Motor neuron (in vitro differentiated cells): Measurements from ENCODE around the gene GSTM1. TPM values are rescaled to one million over a fixed set of nuclear protein-coding genes. Genes with fewer than 3 reads are reported as not detected.
"Not testable (repeated sequence)": the region's sequence is repeated elsewhere in the genome, so short reads cannot be mapped to it uniquely, and the experiment has no call there.

Experiments used
- ATAC-seq, 8 experiments: fragments of 200-7000 bp; cut with Tn5 transposase; replicated peaks in 6 of 8; 2 replicates each; pipeline ENCODE4 v1.8.0; 2021; ENCODE audit warnings: mild to moderate bottlenecking in 8 of 8, moderate library complexity in 8 of 8
- H3K27ac ChIP-seq, 2 donors: fragments of 250-450 bp; sonication (Bioruptor Pico); 2 replicates each; pipeline ENCODE4 v1.9.0; 2021; ENCODE audit warnings: antibody characterized with exemption in 2 of 2, mild to moderate bottlenecking in 2 of 2, moderate library complexity in 1 of 2
- H3K4me1 ChIP-seq, 2 donors: fragments of 250-450 bp; sonication (Bioruptor Pico); replicated peaks in 1 of 2; 2 replicates each; pipeline ENCODE4 v1.6.1; 2021; ENCODE audit warnings: antibody characterized with exemption in 2 of 2, mild to moderate bottlenecking in 2 of 2, moderate library complexity in 1 of 2
- H3K4me3 ChIP-seq, 5 donors: fragments of 250-450 bp; sonication (Bioruptor Pico); 2 replicates each; pipeline ENCODE4 v1.9.0; 2021; ENCODE audit warnings: antibody characterized with exemption in 5 of 5, mild to moderate bottlenecking in 5 of 5, moderate library complexity in 4 of 5
- WGBS, 10 experiments: fragments of 450-650 bp; shearing (Covaris generic); methylation state at CpG; one replicate each; pipeline ENCODE4 v1.0.0; 2022; 5-methylcytosine and 5-hydroxymethylcytosine counted together
- in situ Hi-C, 9 experiments: fragments of 400-800 bp; cut with MboI; loops; one replicate each; pipeline ENCODE4 v1.15.0; 2021; ENCODE audit warnings: low sequenced_read_pairs in 9 of 9, low pct_unique_long_range_greater_than_20kb in 2 of 9; ENCODE audit not compliant: unreplicated experiment in 9 of 9
- total RNA-seq, 8 experiments: library from RNA; unstranded; fragments of 300-600 nt; gene quantifications; 2 replicates each; pipeline versions ENCODE4 v1.2.3 to v1.2.4, GENCODE V29; 2022

GSTM1 gene
- total RNA-seq, 8 experiments from 2014 or later: 2.6 to 5.2 (median 3.7) TPM; not detected in 5

DNA sequence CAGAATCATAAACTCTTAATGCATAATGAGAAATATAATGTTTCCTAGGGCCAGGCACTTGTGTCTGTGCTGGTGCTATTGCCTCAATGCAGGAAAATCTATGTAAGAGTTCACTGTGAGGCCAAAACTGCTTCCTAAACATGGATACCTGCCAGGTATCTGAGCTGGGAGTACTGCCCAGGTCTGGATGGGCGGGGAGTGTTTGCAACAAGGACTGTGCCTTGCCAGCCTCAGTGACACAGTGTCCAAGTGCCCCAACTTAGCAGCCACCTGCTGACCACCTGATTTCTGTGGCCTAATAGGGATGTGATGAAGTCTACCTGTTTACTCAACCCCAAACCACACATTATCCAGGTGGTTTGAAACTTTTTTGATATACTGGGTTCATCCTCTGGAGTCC is 2.2 kb upstream of the GSTM1 start:
- in situ Hi-C loops, H3K4me3 ChIP-seq, ATAC-seq, H3K27ac ChIP-seq, H3K4me1 ChIP-seq: not testable (repeated sequence)
- 83% methylated on average over 1 of the region's 1 CpG; no CpG with 5 or more reads in 9 of the 10 experiments for WGBS, 10 experiments

DNA sequence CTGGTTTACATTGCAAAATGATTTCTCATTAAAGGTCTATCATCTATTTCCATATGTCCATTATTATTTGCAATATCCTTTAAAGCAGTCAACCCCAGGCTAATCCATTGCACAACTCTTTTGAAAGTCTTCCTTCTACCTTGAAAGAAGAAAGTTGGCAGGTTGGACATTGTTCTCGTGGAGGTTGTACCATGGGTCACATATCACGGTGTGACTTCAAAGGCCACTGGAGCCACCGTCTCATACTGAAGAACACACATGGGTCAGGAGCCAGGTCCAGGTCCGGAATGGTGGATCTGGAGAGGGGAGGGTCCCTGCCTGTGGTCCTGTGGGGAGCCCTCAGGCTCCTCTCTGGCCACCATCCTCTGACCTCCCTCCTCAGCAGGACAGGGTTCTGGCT is 1.7 kb upstream of the GSTM1 start:
- ATAC-seq, H3K4me1 ChIP-seq, H3K4me3 ChIP-seq, in situ Hi-C loops, H3K27ac ChIP-seq: not testable (repeated sequence)
- no CpG with 5 or more reads among the region's 4 CpGs for WGBS, 10 experiments

DNA sequence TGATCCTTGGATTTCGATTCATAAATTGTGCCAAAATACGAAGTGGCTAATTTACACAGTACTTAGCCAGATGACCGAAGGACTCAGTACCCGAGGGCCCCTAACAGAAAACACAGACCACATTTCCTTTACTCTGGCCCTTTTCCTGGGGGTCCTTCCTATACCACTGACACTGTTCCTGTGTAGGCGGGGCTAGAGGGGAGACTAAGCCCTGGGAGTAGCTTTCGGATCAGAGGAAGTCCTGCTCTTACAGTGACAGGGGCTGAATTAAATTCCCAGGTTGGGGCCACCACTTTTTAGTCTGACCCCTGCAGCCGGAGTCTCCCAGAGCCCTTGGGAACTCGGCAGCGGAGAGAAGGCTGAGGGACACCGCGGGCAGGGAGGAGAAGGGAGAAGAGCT is 508 bp upstream of the GSTM1 start:
- H3K4me3 ChIP-seq, H3K4me1 ChIP-seq, H3K27ac ChIP-seq, in situ Hi-C loops: not testable (repeated sequence)
- 7% methylated on average over 3 of the region's 11 CpGs; no CpG with 5 or more reads in 9 of the 10 experiments for WGBS, 10 experiments
- peak in 1 of 8 experiments; percentile 22 for ATAC-seq

DNA sequence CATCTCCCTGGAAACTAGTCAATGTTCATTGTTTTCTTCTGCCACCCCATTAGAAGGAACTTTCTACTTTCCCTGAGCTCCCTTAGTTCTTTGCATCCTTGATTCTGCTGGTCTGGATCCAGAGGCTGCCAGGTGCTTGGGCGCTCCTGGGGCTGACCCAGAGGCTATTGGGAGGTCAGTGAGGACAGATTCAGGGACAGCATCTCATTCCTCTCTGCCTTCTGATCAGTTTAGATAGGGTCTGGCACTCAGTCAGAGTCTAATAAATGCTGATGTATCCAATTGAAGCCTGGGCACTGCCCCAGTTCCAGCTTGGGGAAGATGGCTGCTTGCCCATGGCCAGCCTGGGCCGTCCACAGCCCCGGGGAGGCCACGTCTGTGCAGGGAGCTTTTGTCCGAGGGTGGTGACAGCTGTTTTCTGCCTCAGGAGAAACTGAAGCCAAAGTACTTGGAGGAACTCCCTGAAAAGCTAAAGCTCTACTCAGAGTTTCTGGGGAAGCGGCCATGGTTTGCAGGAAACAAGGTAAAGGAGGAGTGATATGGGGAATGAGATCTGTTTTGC is 2.3 kb downstream of the GSTM1 start:
- peaks cover 0 to 2% of the 10 kb centered on the region in 2 donors for H3K4me1 ChIP-seq
- in situ Hi-C loops: no loop called here
- WGBS, 10 experiments: 91 to 97% methylated on average over 4 to 5 of the region's 6 CpGs; no CpG with 5 or more reads in 8 of the 10 experiments
- H3K4me3 ChIP-seq: no peak overlapping the region
- no peak overlapping the region for H3K27ac ChIP-seq
- no peak for ATAC-seq

DNA sequence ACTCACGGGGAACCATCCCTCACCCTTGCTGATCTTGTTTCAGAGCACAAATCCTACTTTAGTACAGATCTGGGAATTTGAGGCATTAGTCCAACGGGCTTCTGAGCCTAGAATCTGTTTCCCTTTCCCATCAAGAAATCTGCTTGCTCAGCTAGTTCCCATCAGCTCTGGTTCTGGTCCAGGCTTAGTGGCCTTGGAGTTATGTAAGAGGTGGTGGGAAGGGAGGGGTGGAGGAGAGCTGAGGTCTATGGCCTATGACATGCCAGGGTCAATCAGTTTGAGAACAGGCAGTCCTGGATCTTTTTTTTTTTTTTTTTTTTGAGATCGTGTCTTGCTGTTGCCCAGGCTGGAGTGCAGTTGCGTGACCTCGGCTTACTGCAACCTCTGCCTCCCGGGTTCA is 4.1 kb downstream of the GSTM1 start:
- no peak for ATAC-seq
- H3K27ac ChIP-seq: no peak overlapping the region
- peaks cover 0 to 2% of the 10 kb centered on the region in 2 donors for H3K4me1 ChIP-seq
- in situ Hi-C loops: no loop called here
- H3K4me3 ChIP-seq: no peak overlapping the region
- WGBS, 10 experiments: 85 to 100% methylated on average over 1 to 3 of the region's 6 CpGs; no CpG with 5 or more reads in 8 of the 10 experiments

DNA sequence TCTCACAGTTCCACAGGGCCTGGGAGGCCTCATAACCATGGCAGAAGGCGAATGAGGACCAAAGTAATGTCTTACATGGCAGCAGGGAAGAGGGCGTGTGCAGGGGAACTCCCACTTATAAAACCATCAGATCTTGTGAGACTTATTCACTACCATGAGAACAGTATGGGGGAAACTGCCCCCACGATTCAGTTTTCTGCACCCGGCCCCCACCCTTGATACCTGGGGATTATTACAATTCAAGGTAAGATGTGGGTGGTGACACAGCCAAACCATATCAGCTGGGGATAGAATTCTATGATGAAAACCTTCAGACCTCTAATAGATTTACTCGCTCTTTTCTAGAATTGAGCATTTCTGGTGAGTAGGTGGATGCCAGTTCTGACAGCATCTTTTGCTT is 6.8 kb downstream of the GSTM1 start:
- ATAC-seq, H3K27ac ChIP-seq, H3K4me3 ChIP-seq, H3K4me1 ChIP-seq, in situ Hi-C loops: not testable (repeated sequence)
- 80 to 89% (median 83%) methylated on average over 1 to 3 of the region's 5 CpGs; no CpG with 5 or more reads in 7 of the 10 experiments for WGBS, 10 experiments

DNA sequence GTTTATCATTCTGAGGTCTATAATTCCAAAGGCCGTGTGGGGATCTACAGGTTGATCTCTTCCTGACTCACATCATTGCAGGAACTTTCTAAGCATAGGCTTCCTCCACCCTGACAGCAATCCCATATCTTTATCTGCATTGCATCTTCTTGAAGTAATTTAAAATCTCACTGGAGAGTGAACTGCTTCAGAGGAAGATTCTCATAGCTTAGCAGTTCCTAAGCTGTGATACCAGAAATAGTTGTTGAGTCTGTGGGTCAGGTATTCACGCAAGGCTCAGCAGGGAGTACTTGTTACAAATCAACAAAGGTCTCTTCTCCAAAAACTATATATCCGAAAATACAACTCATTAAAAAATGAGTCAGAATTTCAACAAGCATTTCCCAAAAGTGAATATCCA is 7.5 kb downstream of the GSTM1 start:
- in situ Hi-C loops, H3K4me1 ChIP-seq, ATAC-seq, H3K4me3 ChIP-seq, H3K27ac ChIP-seq: not testable (repeated sequence)
- WGBS, 10 experiments: 53 to 87% (median 71%) methylated on average over 1 to 3 of the region's 3 CpGs; no CpG with 5 or more reads in 6 of the 10 experiments

DNA sequence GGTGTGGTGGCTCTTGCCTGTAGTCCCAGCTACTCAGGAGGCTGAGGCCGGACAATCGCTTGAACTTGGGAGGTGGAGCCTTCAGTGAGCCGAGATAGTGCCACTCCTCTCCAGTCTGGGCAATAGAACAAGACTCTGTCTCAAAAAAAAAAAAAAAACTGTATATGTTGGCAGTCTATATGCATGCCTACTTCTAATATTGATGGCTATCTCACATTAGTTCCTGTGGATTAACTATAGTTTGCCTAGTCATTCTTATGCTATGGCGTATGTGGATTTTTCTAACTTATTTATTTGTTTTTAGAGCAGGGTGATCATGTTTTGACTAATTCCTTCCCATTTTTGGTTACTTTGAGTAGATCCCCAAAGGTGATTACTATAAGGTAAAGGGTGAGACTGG is 9.4 kb downstream of the GSTM1 start:
- in situ Hi-C loops: no loop called here

DNA sequence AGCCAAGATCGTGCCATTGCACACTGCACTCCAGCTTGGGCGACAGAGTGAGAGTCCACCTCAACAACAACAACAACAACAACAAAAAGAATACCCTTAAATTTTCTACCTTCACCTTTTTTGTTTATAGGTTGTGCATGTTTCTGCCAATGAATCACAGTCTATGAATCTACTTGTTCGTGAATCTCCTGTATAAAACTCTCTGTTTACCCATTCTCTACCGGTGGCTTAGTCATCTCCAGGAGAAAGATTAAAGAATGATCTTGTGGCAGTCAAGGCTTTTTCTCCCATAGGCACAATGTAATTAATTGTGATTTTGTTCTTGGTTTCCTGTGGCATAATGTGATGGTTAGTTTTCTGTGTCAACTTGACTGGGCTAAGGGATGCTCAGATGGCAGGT is 10.2 kb downstream of the GSTM1 start:
- H3K4me3 ChIP-seq, H3K4me1 ChIP-seq, ATAC-seq, H3K27ac ChIP-seq, in situ Hi-C loops: not testable (repeated sequence)
- WGBS, 10 experiments: 40 to 100% (median 95%) methylated on average over 1 to 4 of the region's 4 CpGs; no CpG with 5 or more reads in 6 of the 10 experiments

More for the DNA sequence above, 9.4 kb downstream of the GSTM1 start:
- H3K4me3 ChIP-seq: no peak overlapping the region
- H3K27ac ChIP-seq: no peak overlapping the region
- H3K4me1 ChIP-seq: no peaks in the 10 kb centered on the region
- no peak for ATAC-seq
- WGBS, 10 experiments: 89 to 100% (median 95%) methylated on average over 3 to 4 of the region's 4 CpGs; no CpG with 5 or more reads in 6 of the 10 experiments

DNA sequence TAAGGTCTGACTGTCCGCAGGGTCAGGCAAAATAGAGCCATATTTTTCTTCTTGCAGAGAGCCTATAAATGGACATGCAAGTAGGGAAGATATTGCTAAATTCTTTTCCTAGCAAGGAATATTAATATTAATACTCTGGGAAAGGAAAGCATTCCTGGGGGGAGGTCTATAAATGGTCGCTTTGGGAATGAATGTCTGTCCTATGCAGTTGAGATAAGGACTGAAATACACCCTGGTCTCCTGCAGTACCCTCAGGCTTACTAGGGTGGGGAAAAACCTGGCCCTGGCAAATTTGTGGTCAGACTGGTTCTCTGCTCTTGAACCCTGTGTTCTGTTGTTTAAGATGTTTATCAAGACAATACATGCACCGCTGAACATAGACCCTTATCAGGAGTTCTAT is 15.3 kb downstream of the GSTM1 start:
- 83 to 100% (median 100%) methylated on average over 1 to 3 of the region's 3 CpGs; no CpG with 5 or more reads in 3 of the 10 experiments for WGBS, 10 experiments
- H3K27ac ChIP-seq, H3K4me3 ChIP-seq, H3K4me1 ChIP-seq, in situ Hi-C loops, ATAC-seq: not testable (repeated sequence)

DNA sequence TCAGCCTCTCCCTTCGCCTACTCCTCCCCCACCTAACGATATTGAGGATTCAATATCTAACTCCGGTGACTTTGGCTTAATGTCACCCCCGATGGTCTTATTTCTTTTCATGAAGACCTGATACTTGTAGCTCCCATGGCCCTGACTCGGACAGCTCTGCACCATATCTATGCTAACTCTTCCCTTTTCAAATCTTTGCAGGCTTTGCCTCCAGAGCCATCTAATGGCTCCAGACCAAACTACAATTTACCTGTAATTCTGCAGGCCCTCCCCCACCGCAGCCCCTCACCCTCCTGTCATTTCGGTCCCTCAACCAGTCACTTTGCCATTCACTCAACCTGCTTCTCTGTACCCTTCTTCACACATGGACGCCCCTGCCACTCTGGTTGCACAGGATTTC is 16.6 kb downstream of the GSTM1 start:
- Histone ChIP-seq H3K27ac (no peak overlapping the region), H3K4me3 (no peak overlapping the region), H3K4me1 (no peaks in the 10 kb centered on the region)
- in situ Hi-C loops: no loop called here
- 17 to 93% (median 73%) methylated on average over 1 to 8 of the region's 8 CpGs; no CpG with 5 or more reads in 1 of the 10 experiments for WGBS, 10 experiments
- ATAC-seq: no peak

DNA sequence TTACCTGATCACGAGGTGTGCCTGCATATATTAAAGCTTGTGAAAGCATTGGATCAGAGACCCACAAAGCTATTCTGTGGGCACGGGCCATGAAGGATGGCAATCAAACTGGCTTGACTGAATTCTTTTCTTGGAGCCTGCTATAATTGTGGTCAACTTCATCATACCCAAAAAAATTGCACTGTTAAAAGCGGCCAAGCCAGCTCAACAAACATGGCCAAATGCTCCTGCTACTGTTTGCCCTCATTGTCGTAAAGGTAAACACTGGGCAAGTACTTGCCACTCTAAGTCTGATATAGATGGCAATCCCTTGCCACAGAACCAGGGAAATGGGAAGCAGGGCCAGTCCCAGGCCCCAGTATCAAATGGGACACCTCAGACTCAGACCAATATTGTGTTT is 17.8 kb downstream of the GSTM1 start:
- no peak for ATAC-seq
- in situ Hi-C loops: no loop called here
- Histone ChIP-seq H3K27ac (no peak overlapping the region), H3K4me3 (no peak overlapping the region), H3K4me1 (no peaks in the 10 kb centered on the region)
- WGBS, 10 experiments: 8 to 93% (median 68%) methylated on average over 1 to 4 of the region's 4 CpGs

DNA sequence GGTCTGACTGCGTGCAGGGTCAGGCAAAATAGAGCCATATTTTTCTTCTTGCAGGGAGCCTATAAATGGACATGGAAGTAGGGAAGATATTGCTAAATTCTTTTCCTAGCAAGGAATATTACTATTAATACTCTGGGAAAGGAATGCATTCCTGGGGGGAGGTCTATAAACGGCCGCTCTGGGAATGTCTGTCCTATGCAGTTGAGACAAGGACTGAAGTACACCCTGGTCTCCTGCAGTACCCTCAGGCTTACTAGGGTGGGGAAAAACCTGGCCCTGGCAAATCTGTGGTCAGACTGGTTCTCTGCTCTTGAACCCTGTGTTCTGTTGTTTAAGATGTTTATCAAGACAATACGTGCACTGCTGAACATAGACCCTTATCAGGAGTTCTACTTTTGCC is 21.3 kb downstream of the GSTM1 start:
- not testable (repeated sequence) for ATAC-seq
- 79 to 100% (median 93%) methylated on average over 1 to 4 of the region's 4 CpGs; no CpG with 5 or more reads in 2 of the 10 experiments for WGBS, 10 experiments

DNA sequence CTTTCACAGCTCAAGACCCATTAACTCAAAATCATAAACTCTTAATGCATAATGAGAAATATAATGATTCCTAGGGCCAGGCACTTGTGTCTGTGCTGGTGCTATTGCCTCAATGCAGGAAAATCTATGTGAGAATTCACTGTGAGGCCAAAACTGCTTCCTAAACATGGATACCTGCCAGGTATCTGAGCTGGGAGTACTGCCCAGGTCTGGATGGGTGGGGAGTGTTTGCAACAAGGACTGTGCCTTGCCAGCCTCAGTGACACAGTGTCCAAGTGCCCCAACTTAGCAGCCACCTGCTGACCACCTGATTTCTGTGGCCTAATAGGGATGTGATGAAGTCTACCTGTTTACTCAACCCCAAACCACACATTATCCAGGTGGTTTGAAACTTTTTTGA is 22.2 kb downstream of the GSTM1 start:
- H3K4me1 ChIP-seq, in situ Hi-C loops, H3K27ac ChIP-seq, ATAC-seq, H3K4me3 ChIP-seq: not testable (repeated sequence)

More for the DNA sequence above, 21.3 kb downstream of the GSTM1 start:
- in situ Hi-C loops, H3K27ac ChIP-seq, H3K4me1 ChIP-seq, H3K4me3 ChIP-seq: not testable (repeated sequence)
